Cardiac muscle cell (in vitro differentiated cells and primary cell): ENCODE results near the gene ANKRD17. TPM values are rescaled to one million over a fixed set of nuclear protein-coding genes. Genes with fewer than 3 reads are reported as not detected.
A peak's percentile ranks its signal among the peaks of the same experiment; 100 is the strongest.
"Not testable (repeated sequence)": the region's sequence is repeated elsewhere in the genome, so short reads cannot be mapped to it uniquely, and the experiment has no call there.

ENCODE experiments used
- DNase-seq, 2 donors: peaks; one replicate each; pipeline versions ENCODE4 v3.0.0 to v3.0.0-alpha.2; 2010 to 2017; ENCODE audit warnings: low read depth in 1 of 2, low spot score in 1 of 2
- H3K27ac ChIP-seq: fragments of 200-600 bp; sonication (generic); 2 replicates; pipeline ENCODE4 v1.5.1; 2016
- H3K27me3 ChIP-seq: fragments of 200-600 bp; sonication (generic); 2 replicates; pipeline ENCODE4 v1.6.0; 2016; ENCODE audit warnings: control low read depth
- H3K36me3 ChIP-seq: fragments of 200-600 bp; sonication (generic); 2 replicates; pipeline ENCODE4 v1.5.1; 2016; ENCODE audit warnings: control low read depth
- H3K4me1 ChIP-seq: fragments of 200-600 bp; sonication (generic); 2 replicates; pipeline ENCODE4 v1.8.1; 2017; ENCODE audit warnings: low read depth, mild to moderate bottlenecking, mixed run types
- H3K4me3 ChIP-seq: fragments of 200-600 bp; sonication (generic); 2 replicates; pipeline ENCODE4 v1.5.1; 2016; ENCODE audit warnings: mild to moderate bottlenecking
- H3K9me3 ChIP-seq: fragments of 200-600 bp; sonication (generic); 2 replicates; pipeline ENCODE4 v1.5.1; 2017; ENCODE audit warnings: low read depth, mild to moderate bottlenecking, control low read depth
- CTCF ChIP-seq: IDR thresholded peaks from 2 replicates; pipeline ENCODE4 v1.5.1; 2012; ENCODE audit warnings: low read depth, mild to moderate bottlenecking, low read length
- polyA plus RNA-seq: library from polyadenylated mRNA; unstranded; fragments of >200 nt; fragmentation: Nextera tagmentation; extraction: Ambion mirVana; gene quantifications from 2 replicates; pipeline ENCODE4 v1.2.1, GENCODE V29; 2016
- total RNA-seq: library from RNA; depleted of rRNA; stranded (reverse); fragments of >200 nt; gene quantifications from 2 replicates; pipeline ENCODE4 v1.2.3, GENCODE V29; 2016

Gene ANKRD17
- total RNA-seq: 55.5 and 60.1 TPM in 2 replicates
- 38.9 and 50.2 TPM in 2 replicates for polyA plus RNA-seq

- H3K27ac ChIP-seq: peak within 1 kb of the TSS; percentile 97
- no peaks in the 10 kb centered on the region for H3K27me3 ChIP-seq
- H3K36me3 ChIP-seq: no peaks in the 10 kb centered on the region
- TF ChIP-seq CTCF: peak; percentile 3
- H3K9me3 ChIP-seq: no peaks in the 10 kb centered on the region
- peak; percentile 94 to 96 for DNase-seq
- peaks cover 15% of the 10 kb centered on the region for H3K4me1 ChIP-seq
- H3K4me3 ChIP-seq: peak within 1 kb of the TSS; percentile 78
Measured at GRCh38 chr4:73258686-73259570, at the start of gene ANKRD17. ANKRD17 (minus strand) TSS chr4:73258798; CDS start chr4:73258668, 130 bp downstream.

- TF ChIP-seq CTCF: peak; percentile 52
- H3K36me3 ChIP-seq: no peaks in the 10 kb centered on the region
- peak in 1 of 2 donors; percentile 55 for DNase-seq
- H3K27me3 ChIP-seq: no peaks in the 10 kb centered on the region
- H3K4me3 ChIP-seq: no peak overlapping the region
- peaks cover 4% of the 10 kb centered on the region for H3K4me1 ChIP-seq
- no peak overlapping the region for H3K27ac ChIP-seq
- no peaks in the 10 kb centered on the region for H3K9me3 ChIP-seq
Measured at GRCh38 chr4:73308286-73308685, 49.7 kb upstream of the ANKRD17 start.

- no peaks in the 10 kb centered on the region for H3K9me3 ChIP-seq
- H3K36me3 ChIP-seq: no peaks in the 10 kb centered on the region
- TF ChIP-seq CTCF: no peak
- DNase-seq: no peak
- no peak overlapping the region for H3K4me3 ChIP-seq
- peaks cover 4% of the 10 kb centered on the region for H3K4me1 ChIP-seq
- H3K27ac ChIP-seq: no peak overlapping the region
- H3K27me3 ChIP-seq: no peaks in the 10 kb centered on the region
Measured at GRCh38 chr4:73303711-73304110, 45.1 kb upstream of the ANKRD17 start.

GRCh38 chr4:73299548-73300280 lies 41.1 kb upstream of the ANKRD17 start:
- Histone ChIP-seq H3K4me1 (no peaks in the 10 kb centered on the region), H3K9me3 (no peaks in the 10 kb centered on the region), H3K4me3 (no peak overlapping the region), H3K27ac (no peak overlapping the region), H3K36me3 (no peaks in the 10 kb centered on the region), H3K27me3 (no peaks in the 10 kb centered on the region)
- DNase-seq: no peak
- no peak for TF ChIP-seq CTCF

DNA sequence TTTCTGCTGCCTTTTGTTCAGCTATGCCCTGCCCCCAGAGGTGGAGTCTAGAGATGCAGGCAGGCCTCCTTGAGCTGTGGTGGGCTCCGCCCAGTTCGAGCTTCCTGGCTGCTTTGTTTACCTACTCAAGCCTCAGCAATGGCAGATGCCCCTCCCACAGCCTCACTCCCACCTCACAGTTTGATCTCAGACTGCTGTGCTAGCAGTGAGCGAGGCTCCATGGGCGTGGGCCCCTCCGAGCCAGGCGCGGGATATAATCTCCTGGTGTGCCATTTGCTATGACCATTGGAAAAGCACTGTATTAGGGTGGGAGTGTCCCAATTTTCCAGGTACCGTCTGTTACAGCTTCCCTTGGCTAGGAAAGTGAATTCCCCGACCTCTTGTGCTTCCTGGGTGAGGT lies 34.1 kb upstream of the ANKRD17 start:
- H3K4me3 ChIP-seq, DNase-seq, H3K27me3 ChIP-seq, H3K9me3 ChIP-seq, H3K36me3 ChIP-seq, H3K4me1 ChIP-seq, H3K27ac ChIP-seq: not testable (repeated sequence)

DNA sequence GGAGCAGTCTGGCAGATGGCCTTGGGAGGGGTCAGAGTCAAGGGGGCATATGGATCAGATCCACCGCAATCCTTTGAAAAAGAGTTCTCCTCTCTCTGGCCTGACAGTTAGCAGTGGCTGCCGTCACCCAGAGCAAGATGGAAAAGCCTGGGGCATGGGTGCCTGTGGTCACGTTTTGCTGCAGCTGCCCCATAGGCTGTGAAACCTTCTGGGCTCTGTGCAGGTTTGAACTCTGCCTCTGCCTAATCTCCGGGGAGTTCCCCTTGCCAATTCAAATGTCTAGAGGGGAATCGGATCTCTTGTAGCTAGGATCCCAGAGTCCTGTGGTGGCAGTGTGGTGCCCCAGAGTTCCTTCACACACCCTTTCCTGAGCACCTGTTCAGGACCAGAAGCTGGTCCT lies 23.4 kb upstream of the ANKRD17 start:
- Histone ChIP-seq H3K4me1 (no peaks in the 10 kb centered on the region), H3K27ac (no peak overlapping the region), H3K27me3 (no peaks in the 10 kb centered on the region), H3K9me3 (no peaks in the 10 kb centered on the region), H3K36me3 (no peaks in the 10 kb centered on the region), H3K4me3 (no peak overlapping the region)
- no peak for TF ChIP-seq CTCF
- DNase-seq: no peak
